ENCODE measurements around the gene CYB5D1. TPM values are rescaled to one million over a fixed set of nuclear protein-coding genes. Genes with fewer than 3 reads are reported as not detected.

CYB5D1 gene
- total RNA-seq, 4 donors from 2014 or later, result 12.0 to 18.7 (median 13.7) TPM

- peaks cover 0 to 14% of the 10 kb centered on the region in 2 donors for H3K36me3 ChIP-seq
- peaks cover 6 to 86% (median 44%) of the 10 kb centered on the region in 3 donors for H3K4me1 ChIP-seq
- H3K9me3 ChIP-seq, result no peaks in the 10 kb centered on the region
- peak overlapping the region in 3 of 4 donors; percentile 90 to 99 (median 98) for H3K27ac ChIP-seq
- WGBS, 2 donors (ENCODE audit: low coverage in 1 of 2), result 33 to 40% methylated on average over 1 of the region's 2 CpGs
- no peaks in the 10 kb centered on the region for H3K27me3 ChIP-seq
- no peak for ATAC-seq
- H3K4me3 ChIP-seq, result no peak overlapping the region
- TF ChIP-seq EP300 (IDR thresholded peaks at IDR 0.05), result no peak
- no peak for TF ChIP-seq POLR2AphosphoS5 (IDR thresholded peaks at IDR 0.05)
- TF ChIP-seq POLR2A (IDR thresholded peaks at IDR 0.05), result no peak
- no peak for TF ChIP-seq CTCF (IDR thresholded peaks at IDR 0.05)
These were observed 17.9 kb upstream of the CYB5D1 start for GRCh38 chr17:7839876-7840261.

GRCh38 chr17:7840441-7840840, 17.4 kb upstream of the CYB5D1 start:
- H3K36me3 ChIP-seq, result peaks cover 0 to 17% of the 10 kb centered on the region in 2 donors
- TF ChIP-seq POLR2AphosphoS5 (IDR thresholded peaks at IDR 0.05) (no peak), CTCF (IDR thresholded peaks at IDR 0.05) (no peak), EP300 (IDR thresholded peaks at IDR 0.05) (no peak), POLR2A (IDR thresholded peaks at IDR 0.05) (no peak)
- H3K27ac ChIP-seq, result peak overlapping the region in 3 of 4 donors; percentile 90 to 99 (median 98)
- H3K27me3 ChIP-seq, result no peaks in the 10 kb centered on the region
- WGBS, 2 donors (ENCODE audit: low coverage in 1 of 2), result 39% methylated on average over 1 of the region's 1 CpG; no CpG with 5 or more reads in 1 of the 2 donors
- no peaks in the 10 kb centered on the region for H3K9me3 ChIP-seq
- H3K4me3 ChIP-seq, result no peak overlapping the region
- ATAC-seq, result no peak
- H3K4me1 ChIP-seq, result peaks cover 9 to 92% (median 49%) of the 10 kb centered on the region in 3 donors

GRCh38 chr17:7840875-7841274, 16.9 kb upstream of the CYB5D1 start:
- Histone ChIP-seq H3K9me3 (no peaks in the 10 kb centered on the region), H3K27me3 (no peaks in the 10 kb centered on the region), H3K36me3 (peaks cover 0 to 21% of the 10 kb centered on the region in 2 donors), H3K27ac (peak overlapping the region; percentile 78 to 99 (median 94)), H3K4me3 (peak overlapping the region in 1 of 2 donors; percentile 84), H3K4me1 (peaks cover 9 to 93% (median 51%) of the 10 kb centered on the region in 3 donors)
- WGBS, 2 donors (ENCODE audit: low coverage in 1 of 2), result 83% methylated on average over 1 of the region's 1 CpG; no CpG with 5 or more reads in 1 of the 2 donors
- TF ChIP-seq POLR2AphosphoS5 (IDR thresholded peaks at IDR 0.05), result no peak
- TF ChIP-seq CTCF (IDR thresholded peaks at IDR 0.05), result no peak
- no peak for TF ChIP-seq POLR2A (IDR thresholded peaks at IDR 0.05)
- no peak for TF ChIP-seq EP300 (IDR thresholded peaks at IDR 0.05)
- ATAC-seq, result no peak

GRCh38 chr17:7841396-7841914, 16.3 kb upstream of the CYB5D1 start:
- TF ChIP-seq CTCF (IDR thresholded peaks at IDR 0.05) (peak in 1 of 4 experiments; percentile 64), POLR2AphosphoS5 (IDR thresholded peaks at IDR 0.05) (no peak), POLR2A (IDR thresholded peaks at IDR 0.05) (peak in 1 of 2 donors; percentile 39)
- peak overlapping the region; percentile 68 to 84 for H3K4me3 ChIP-seq
- ATAC-seq, result peak; percentile 74
- H3K36me3 ChIP-seq, result peaks cover 0 to 27% of the 10 kb centered on the region in 2 donors
- 1 to 3% methylated on average over 18 to 22 of the region's 34 CpGs for WGBS, 2 donors (ENCODE audit: low coverage in 1 of 2)
- H3K4me1 ChIP-seq, result peaks cover 9 to 91% (median 46%) of the 10 kb centered on the region in 3 donors
- no peaks in the 10 kb centered on the region for H3K9me3 ChIP-seq
- peak overlapping the region; percentile 78 to 99 (median 94) for H3K27ac ChIP-seq
- no peaks in the 10 kb centered on the region for H3K27me3 ChIP-seq

- TF ChIP-seq POLR2A (IDR thresholded peaks at IDR 0.05), result no peak
- TF ChIP-seq CTCF (IDR thresholded peaks at IDR 0.05), result peak in 2 of 4 experiments; percentile 16 to 38
- no peak for TF ChIP-seq POLR2AphosphoS5 (IDR thresholded peaks at IDR 0.05)
- H3K36me3 ChIP-seq, result peaks cover 0 to 32% of the 10 kb centered on the region in 2 donors
- peak overlapping the region; percentile 68 to 84 for H3K4me3 ChIP-seq
- 0% methylated on average over 1 of the region's 46 CpGs; no CpG with 5 or more reads in 1 of the 2 donors for WGBS, 2 donors (ENCODE audit: low coverage in 1 of 2)
- peak; percentile 67 for ATAC-seq
- H3K9me3 ChIP-seq, result no peaks in the 10 kb centered on the region
- no peaks in the 10 kb centered on the region for H3K27me3 ChIP-seq
- peak overlapping the region; percentile 78 to 99 (median 94) for H3K27ac ChIP-seq
- H3K4me1 ChIP-seq, result peaks cover 7 to 86% (median 41%) of the 10 kb centered on the region in 3 donors
These were observed 15.9 kb upstream of the CYB5D1 start for GRCh38 chr17:7841915-7842379.

All from gastroesophageal sphincter (tissue), 4 donors.